ENCODE data around the gene SYT11.

DNA sequence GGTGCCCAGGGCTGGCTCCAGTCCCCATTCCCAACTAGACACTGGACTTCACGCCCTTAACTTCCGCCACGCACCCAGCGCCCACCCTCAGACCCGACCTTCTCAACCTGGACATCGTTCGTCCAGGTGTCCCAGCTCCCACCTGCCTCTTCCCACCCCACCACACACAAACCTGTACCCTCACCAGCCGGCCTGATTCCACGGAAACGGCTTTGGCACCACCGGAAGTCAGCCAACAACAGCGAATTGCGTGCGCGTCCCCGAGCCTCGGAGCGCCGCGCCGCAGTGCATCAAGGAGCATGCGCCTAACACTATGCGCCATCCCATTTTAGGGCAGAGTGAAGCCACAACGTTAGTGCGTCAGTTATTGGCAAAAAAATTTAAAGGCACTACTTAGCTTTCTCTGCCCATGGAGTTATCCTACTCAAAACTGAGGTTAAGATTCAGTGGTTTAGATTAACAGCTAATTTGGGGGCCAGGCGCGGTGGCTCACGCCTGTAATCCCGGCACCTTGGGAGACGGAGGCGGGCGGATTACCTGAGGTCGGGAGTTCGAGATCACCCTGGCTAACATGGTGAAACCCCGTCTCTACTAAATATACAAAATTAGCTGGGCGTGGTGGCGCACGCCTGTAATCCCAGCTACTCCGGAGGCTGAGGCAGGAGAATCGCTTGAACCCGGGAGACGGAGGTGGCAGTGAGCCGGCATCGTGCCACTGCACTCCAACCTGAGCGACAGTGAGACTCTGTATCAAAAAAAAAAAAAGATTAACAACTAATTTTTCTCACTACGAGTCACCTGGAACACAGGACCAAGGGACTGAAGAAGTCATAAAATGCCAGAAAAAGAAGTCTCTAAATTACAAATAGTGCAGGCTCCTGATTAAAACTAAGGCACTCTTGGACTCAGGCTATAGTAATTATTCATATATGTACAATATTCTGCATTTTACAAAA, 2.1 kb upstream of the SYT11 start, which contains the start of gene GON4L:
- TF ChIP-seq ZNF521 (tag by site-specific recombination; IDR thresholded peaks at IDR 0.05) = no peak
- TF ChIP-seq, protein P1, sequence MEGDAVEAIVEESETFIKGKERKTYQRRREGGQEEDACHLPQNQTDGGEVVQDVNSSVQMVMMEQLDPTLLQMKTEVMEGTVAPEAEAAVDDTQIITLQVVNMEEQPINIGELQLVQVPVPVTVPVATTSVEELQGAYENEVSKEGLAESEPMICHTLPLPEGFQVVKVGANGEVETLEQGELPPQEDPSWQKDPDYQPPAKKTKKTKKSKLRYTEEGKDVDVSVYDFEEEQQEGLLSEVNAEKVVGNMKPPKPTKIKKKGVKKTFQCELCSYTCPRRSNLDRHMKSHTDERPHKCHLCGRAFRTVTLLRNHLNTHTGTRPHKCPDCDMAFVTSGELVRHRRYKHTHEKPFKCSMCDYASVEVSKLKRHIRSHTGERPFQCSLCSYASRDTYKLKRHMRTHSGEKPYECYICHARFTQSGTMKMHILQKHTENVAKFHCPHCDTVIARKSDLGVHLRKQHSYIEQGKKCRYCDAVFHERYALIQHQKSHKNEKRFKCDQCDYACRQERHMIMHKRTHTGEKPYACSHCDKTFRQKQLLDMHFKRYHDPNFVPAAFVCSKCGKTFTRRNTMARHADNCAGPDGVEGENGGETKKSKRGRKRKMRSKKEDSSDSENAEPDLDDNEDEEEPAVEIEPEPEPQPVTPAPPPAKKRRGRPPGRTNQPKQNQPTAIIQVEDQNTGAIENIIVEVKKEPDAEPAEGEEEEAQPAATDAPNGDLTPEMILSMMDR (tag by site-specific recombination; IDR thresholded peaks at IDR 0.05) = no peak
- TF ChIP-seq ZNF138 (tag by site-specific recombination; IDR thresholded peaks at IDR 0.05; ENCODE audit: borderline replicate concordance) = no peak
- TF ChIP-seq ZNF274 (IDR thresholded peaks at IDR 0.05; ENCODE audit: low read length) = no peak
- no peak for TF ChIP-seq ZNF274 (tag by site-specific recombination; IDR thresholded peaks at IDR 0.05; ENCODE audit: borderline replicate concordance)
- no peak for TF ChIP-seq ZNF830 (tag by site-specific recombination; IDR thresholded peaks at IDR 0.05; ENCODE audit: low read depth)
- TF ChIP-seq REST (tag by site-specific recombination; IDR thresholded peaks at IDR 0.05) = peak; percentile 38; the same call in 1 of the 2 replicates

Measured in HEK293 (cell line).